Stimulated activated CD8-positive, alpha-beta memory T cell treated with anti-CD3 and anti-CD28 coated beads, Interleukin-4, amount 100 ng/mL, for 4 hours (primary cell): ENCODE data around the gene DIDO1.
"Not testable (repeated sequence)": the region's sequence is repeated elsewhere in the genome, so short reads cannot be mapped to it uniquely, and the experiment has no call there.

Experiments
- DNase-seq, 2 donors: peaks; one replicate each; pipeline ENCODE4 v3.0.0-alpha.2; 2020; ENCODE audit warnings: low read depth in 2 of 2, low spot score in 1 of 2

The DIDO1 gene

GRCh38 chr20:62858058-62858830 is 68.1 kb downstream of the DIDO1 start:
- DNase-seq: no peak

- no peak for DNase-seq
These were observed 69.2 kb downstream of the DIDO1 start for GRCh38 chr20:62856931-62857619.

GRCh38 chr20:62855120-62855519 is 71.2 kb downstream of the DIDO1 start:
- DNase-seq: no peak

GRCh38 chr20:62854121-62854520 is 72.2 kb downstream of the DIDO1 start:
- DNase-seq: no peak

- not testable (repeated sequence) for DNase-seq
These were observed 73.0 kb downstream of the DIDO1 start for GRCh38 chr20:62853304-62853703.

GRCh38 chr20:62852841-62853240 is 73.5 kb downstream of the DIDO1 start:
- no peak for DNase-seq

GRCh38 chr20:62852196-62852595 is 74.1 kb downstream of the DIDO1 start:
- DNase-seq: no peak

- DNase-seq: no peak
These were observed 75.9 kb downstream of the DIDO1 start for GRCh38 chr20:62850333-62850974.

- no peak for DNase-seq
These were observed 76.9 kb downstream of the DIDO1 start for GRCh38 chr20:62849431-62849830.

- DNase-seq: not testable (repeated sequence)
These were observed 77.4 kb downstream of the DIDO1 start for GRCh38 chr20:62848917-62849316.

GRCh38 chr20:62846166-62846890 is 80.0 kb downstream of the DIDO1 start:
- no peak for DNase-seq

- DNase-seq: no peak
These were observed 80.7 kb downstream of the DIDO1 start for GRCh38 chr20:62845416-62846160.

GRCh38 chr20:62844182-62844581 is 82.1 kb downstream of the DIDO1 start:
- no peak for DNase-seq

GRCh38 chr20:62843656-62844055 is 82.6 kb downstream of the DIDO1 start:
- DNase-seq: no peak

- DNase-seq: no peak
These were observed 84.5 kb downstream of the DIDO1 start for GRCh38 chr20:62841705-62842212.

GRCh38 chr20:62840244-62841197 is 85.8 kb downstream of the DIDO1 start:
- no peak for DNase-seq

- no peak for DNase-seq
These were observed 86.5 kb downstream of the DIDO1 start for GRCh38 chr20:62839816-62840215.

GRCh38 chr20:62839261-62839660 is 87.0 kb downstream of the DIDO1 start:
- no peak for DNase-seq

GRCh38 chr20:62838128-62838891 is 88.0 kb downstream of the DIDO1 start:
- DNase-seq: no peak
